Stimulated activated CD8-positive, alpha-beta memory T cell treated with anti-CD3 and anti-CD28 coated beads, Interleukin-7, amount 100 ng/mL, for 48 hours (primary cell): ENCODE data around the gene CDRT4.

Experiments used
- DNase-seq, 2 donors: peaks; one replicate each; pipeline ENCODE4 v3.0.0-alpha.2; 2020; ENCODE audit warnings: low read depth in 1 of 2; ENCODE audit errors: extremely low read depth in 1 of 2

CDRT4 gene

GRCh38 chr17:15397620-15398019 is 69.8 kb downstream of the CDRT4 start:
- DNase-seq, result no peak

DNA sequence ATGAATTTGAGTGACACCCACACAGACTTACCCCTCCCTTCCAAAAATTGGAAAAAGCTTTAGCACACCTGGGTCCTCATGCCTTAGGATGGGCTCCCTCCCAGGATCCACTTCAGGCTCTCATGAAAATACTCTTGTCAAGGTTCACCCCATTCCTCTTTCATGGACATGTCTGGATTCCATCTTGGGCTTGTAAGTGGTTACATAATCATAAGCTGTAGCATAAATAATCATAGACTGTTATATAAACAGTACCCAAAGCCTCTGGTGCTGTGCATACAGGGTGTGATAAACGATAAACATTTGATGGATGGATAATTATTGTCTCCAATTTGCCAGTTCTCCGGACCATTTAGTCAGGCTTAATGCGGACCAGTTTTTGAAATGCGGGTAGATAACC is 72.3 kb downstream of the CDRT4 start:
- DNase-seq, result no peak

GRCh38 chr17:15393414-15393813 is 74.0 kb downstream of the CDRT4 start:
- DNase-seq, result no peak

DNA sequence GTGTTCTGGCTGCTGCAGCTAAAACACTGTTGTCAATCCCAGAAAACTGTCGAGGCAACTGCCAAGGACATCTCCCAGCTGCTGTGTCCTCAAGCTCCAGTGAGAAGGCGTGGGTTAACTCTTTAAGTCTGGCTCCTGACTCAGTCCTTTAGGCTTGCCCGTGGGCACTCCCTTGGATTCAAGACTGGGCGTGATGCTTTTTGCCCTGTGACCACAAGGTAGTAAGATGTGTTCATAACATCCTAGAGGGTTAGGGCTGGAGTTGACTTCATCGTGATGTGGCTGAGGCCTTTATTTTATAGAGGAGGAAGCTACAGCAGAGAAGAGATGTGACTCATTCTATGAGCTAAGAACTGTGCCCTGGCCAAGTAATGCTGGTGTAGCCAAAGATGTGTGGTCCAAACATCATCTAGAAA is 75.1 kb downstream of the CDRT4 start:
- no peak for DNase-seq

DNA sequence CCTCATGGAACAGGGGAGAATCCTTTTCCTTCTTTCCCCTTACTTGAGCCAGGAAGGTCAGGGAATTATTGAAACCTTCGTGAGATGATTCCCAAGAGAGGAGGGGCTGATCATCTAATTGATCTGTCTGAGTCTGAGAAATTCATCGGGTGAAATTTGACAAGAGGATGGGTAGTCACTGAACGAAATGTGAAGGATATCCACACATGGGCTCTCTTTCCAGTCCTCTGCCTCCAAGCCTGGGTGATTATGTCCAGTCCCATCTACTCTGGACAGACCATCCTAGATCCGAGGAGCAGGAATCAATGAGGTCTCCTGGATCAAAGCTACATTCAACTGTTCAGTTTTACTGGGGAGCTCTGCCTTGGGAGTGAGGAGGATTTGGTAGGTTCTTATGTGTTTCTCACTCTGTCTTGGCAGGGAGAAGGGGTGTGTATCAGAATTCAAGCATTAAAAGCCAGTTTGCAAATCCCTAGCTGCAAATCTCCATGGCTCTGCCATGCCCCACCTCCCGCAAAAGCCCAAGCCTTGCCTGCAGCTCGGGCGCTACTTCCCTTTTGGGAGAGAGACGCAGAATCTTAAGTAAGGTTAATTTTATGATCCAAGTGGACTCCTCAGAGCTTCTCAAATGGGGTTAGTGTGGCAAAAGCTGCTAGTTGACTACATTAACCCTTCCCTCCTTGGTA is 78.9 kb downstream of the CDRT4 start:
- DNase-seq, result no peak

DNA sequence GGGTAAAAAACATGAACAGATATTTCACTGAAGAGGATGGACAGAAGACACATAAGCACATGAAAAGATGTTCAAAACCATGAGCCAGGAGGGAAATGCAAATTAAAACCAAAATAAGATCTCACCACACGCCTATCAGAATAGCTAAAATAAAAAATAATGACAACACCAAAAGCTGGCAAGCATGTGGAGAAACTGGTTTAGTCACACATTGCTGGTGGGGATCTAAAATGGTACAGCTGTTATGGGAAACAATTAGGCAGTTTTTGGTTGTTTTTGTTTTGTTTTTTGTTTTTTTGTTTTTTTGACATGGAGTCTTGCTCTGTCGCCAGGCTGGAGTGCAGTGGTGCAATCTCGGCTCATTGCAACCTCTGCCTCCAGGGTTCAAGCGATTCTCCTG is 81.3 kb downstream of the CDRT4 start:
- no peak for DNase-seq
